Brain pericyte (primary cell): ENCODE measurements around the gene APOL2.
"Not testable (repeated sequence)": the region's sequence is repeated elsewhere in the genome, so short reads cannot be mapped to it uniquely, and the experiment has no call there.

Experiments
- DNase-seq: peaks from one replicate; pipeline ENCODE4 v3.0.0-alpha.2; 2012; ENCODE audit warnings: low read depth, low spot score

APOL2 gene

GRCh38 chr22:36221799-36222751 lies 17.3 kb downstream of the APOL2 start:
- no peak for DNase-seq

- DNase-seq: no peak
Observed at GRCh38 chr22:36220451-36220921, 18.8 kb downstream of the APOL2 start.

- DNase-seq: no peak
Observed at GRCh38 chr22:36218648-36219193, 20.6 kb downstream of the APOL2 start.

GRCh38 chr22:36215981-36216380 lies 23.3 kb downstream of the APOL2 start:
- DNase-seq: no peak

- DNase-seq: no peak
Observed at GRCh38 chr22:36213586-36213985, 25.7 kb downstream of the APOL2 start.

- no peak for DNase-seq
Observed at GRCh38 chr22:36212901-36213300, 26.4 kb downstream of the APOL2 start.

- DNase-seq: peak; percentile 80
Observed at GRCh38 chr22:36211237-36211861, 28.0 kb downstream of the APOL2 start.

- DNase-seq: no peak
Observed at GRCh38 chr22:36210224-36210623, 29.1 kb downstream of the APOL2 start.

- DNase-seq: not testable (repeated sequence)
Observed at GRCh38 chr22:36209488-36209908, 29.8 kb downstream of the APOL2 start.

GRCh38 chr22:36208914-36209313 lies 30.4 kb downstream of the APOL2 start:
- no peak for DNase-seq

GRCh38 chr22:36208162-36208765 lies 31.1 kb downstream of the APOL2 start:
- DNase-seq: no peak

GRCh38 chr22:36206255-36206654 lies 33.1 kb downstream of the APOL2 start:
- DNase-seq: no peak

- not testable (repeated sequence) for DNase-seq
Observed at GRCh38 chr22:36205573-36205972, 33.8 kb downstream of the APOL2 start.

GRCh38 chr22:36204632-36205015 lies 34.7 kb downstream of the APOL2 start:
- no peak for DNase-seq

GRCh38 chr22:36204001-36204631 lies 35.2 kb downstream of the APOL2 start:
- no peak for DNase-seq

GRCh38 chr22:36203441-36203840 lies 35.9 kb downstream of the APOL2 start:
- not testable (repeated sequence) for DNase-seq

GRCh38 chr22:36202906-36203305 lies 36.4 kb downstream of the APOL2 start:
- DNase-seq: not testable (repeated sequence)

GRCh38 chr22:36201630-36202319 lies 37.6 kb downstream of the APOL2 start, which contains the start of gene APOL4:
Gene APOL4, minus strand, starts transcription at chr22:36201809. Its CDS starts 75 bp downstream, at chr22:36201734.
- no peak for DNase-seq

GRCh38 chr22:36201025-36201424 lies 38.3 kb downstream of the APOL2 start:
- DNase-seq: not testable (repeated sequence)

GRCh38 chr22:36199001-36199551 lies 40.3 kb downstream of the APOL2 start:
- no peak for DNase-seq
